GM19023 (cell line): Measurements from ENCODE around the gene PLCB1.

Experiments used
- ATAC-seq: cut with Tn5 transposase; IDR thresholded peaks from one replicate; pipeline ENCODE4 v1.9.1; 2021; ENCODE audit warnings: mild to moderate bottlenecking, moderate library complexity; ENCODE audit not compliant: unreplicated experiment

Gene PLCB1

DNA sequence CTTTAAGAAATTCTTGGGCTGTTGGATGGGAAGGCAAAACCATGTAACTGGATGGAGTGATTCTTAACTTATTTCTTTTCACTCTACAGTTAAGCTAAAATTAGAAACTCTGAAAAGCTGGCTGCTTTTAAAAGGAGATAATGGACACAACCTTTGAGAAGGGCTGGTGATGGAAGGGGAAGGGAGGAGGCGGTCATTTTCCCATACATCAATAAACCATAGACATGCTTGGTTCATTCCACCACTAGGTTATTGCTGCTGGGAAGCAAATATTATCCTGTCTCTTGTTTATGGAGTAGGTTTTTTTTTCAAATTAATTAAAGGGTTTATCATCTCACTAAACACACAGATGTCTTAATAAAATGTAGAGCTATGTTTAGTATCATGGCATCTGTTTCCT is 76.2 kb downstream of the PLCB1 start:
- ATAC-seq: no peak

DNA sequence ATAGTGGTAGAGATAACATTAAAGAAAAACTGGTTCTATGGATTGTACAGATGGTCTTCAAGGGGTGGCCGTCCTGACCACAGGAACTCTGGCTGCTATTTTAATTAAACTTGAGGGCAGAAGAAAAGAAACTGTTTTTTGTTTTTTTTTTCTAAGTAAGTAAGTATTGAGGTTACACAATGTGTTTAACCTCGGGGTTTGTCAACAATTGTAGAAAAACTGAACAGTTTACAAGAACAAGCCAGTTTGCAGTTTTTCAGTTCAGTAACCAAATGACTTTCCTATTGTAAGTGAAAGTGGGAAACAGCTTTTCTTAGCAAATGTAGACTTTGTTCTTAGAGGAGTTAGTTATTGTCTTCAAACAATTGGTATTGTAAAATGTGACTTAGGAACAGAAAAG is 77.0 kb downstream of the PLCB1 start:
- ATAC-seq: no peak

DNA sequence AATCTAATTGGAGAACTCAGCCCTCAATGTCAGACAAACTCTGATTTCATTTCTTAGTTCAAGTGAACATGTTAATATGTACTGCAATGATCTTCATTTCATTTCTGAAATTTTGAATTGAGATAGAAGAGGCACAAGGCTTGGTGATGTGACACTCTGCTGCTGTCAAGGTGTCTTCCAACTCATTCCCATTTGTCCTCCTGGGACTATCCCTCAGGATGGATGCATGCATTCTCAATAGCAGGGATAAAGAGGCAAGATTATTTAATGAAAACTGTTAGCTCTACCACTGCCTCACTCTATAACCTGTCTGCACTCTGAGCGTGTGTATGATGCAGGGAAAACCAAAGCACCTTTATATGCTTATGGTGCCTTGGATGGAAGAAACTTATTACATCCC is 78.7 kb downstream of the PLCB1 start:
- no peak for ATAC-seq

DNA sequence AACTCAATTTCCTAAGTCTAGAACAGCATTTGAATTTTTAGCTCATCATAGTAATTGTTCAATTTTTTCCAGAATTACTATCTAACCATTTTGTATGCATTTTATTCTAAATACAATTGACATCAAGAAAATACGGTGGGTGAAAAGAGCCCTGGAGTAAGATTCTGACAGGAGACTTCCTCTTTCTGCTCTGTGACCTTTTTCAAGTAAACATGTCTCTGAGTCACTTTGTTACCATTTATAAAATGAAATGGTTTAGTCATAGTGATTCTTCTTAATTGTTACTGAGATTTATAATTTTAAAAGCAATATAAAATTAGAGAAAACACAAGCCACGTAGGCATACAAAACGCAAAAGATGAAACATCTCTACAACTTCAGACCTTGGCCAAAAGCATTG is 80.2 kb downstream of the PLCB1 start:
- no peak for ATAC-seq

DNA sequence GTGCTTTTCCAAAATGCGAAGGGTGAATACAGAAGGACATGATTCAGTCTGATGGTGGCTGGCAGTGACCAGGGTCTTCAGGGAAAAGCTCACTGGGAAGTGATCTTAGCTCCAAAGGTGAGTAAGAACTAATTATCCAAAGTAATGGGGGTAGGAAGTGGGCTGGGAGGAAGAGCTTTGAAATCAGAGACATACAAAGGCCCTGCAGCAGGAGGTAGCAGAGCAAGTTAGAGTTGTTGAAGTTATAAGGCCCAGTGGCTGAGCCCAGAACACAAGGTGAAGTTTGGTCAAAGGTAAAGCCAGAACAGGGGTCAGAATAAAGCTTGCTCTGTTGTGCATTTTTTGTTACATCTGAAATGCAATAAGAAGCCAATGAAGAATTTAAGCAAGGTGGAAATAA is 81.2 kb downstream of the PLCB1 start:
- ATAC-seq: no peak

DNA sequence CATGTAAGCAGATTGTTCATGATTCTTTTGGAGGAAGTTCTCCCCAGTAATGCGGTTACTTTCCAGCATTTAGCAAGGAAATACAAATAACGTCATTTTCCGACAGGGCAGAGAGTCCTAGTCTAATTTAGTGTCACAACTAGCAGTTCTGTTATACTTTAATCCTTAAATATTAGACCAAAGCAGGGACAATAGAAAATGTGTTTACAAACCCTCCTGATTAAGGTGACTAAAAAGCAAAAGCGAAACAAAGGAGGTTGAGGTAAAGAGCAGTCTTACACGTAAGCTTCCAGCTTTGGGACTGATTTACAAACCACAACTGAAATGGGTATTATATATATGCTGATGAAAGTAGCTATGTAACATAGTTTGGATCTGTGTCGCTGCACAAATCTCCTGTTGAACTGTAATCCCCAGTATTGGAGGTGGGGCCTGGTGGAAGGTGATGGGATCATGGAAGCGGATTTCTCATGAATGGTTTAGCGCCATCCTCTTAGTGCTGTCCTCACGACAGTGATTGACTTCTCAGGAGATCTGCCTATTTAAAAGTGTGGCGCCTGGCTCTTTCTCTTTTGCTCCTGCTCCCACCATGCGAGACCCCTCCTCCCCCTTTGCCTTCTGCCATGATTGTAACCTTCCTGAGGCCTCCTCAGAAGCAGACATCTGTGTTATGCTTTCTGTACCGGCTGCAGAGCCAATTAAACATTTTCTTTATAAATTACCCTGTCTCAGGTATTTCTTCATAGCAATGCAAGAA is 81.9 kb downstream of the PLCB1 start:
- peak; percentile 86 for ATAC-seq

DNA sequence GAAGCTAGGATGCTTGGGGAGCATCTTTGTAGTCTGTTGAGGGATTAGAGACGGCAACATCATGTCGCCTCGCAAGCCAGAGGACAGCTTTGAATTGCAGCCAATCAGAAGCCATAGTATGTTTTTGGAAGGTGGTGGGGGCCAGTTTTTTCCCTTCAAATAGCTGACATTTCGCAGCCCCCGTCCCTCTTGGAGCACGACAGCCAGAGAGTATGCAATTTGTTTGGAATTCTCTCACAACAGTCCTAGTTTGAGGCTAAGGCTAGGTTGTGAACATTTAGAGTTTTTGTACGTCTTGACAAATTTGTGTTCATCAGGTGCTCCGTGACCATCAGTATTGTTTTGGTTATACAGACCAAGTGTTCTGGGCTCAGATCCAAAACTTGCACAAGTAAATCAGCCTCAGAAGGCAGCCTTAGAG is 83.3 kb downstream of the PLCB1 start:
- no peak for ATAC-seq

DNA sequence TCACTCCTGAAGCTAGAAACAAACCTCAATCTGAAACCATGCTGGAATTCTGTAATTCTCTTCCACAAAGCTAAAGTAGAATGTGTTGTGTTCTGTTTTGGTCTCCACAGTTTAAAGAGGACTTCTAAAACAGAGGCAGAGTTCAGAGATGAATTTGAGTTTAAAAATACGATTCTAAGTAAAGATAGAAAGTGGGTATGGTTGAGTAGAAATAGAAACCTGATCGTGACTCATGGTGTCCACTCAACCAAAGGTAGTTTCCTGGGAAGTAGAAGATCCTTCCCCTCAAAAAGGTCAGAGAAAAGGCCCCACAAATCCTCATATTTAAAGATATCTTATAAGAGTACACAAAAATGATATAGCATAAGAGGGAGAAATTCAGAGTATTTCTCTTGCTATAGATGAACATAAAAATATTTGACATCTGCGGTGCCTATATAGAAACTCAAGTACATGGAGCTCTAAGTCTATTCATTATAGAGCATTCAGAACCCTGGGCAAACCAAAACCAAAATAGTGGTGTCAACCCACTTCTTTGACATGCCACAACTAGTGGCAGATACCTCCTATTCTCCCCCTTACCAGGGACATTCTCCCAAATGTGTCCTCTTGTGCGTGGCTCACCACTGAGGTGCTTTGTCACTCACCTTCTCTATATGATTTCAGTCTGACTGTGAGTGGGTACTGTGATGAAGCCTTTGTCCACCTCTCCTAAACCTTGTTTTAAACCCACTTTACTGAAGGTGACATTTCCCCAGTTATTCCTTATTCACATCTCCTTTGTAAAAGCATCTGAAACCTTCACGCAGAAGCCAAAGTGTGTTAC is 84.5 kb downstream of the PLCB1 start:
- no peak for ATAC-seq

DNA sequence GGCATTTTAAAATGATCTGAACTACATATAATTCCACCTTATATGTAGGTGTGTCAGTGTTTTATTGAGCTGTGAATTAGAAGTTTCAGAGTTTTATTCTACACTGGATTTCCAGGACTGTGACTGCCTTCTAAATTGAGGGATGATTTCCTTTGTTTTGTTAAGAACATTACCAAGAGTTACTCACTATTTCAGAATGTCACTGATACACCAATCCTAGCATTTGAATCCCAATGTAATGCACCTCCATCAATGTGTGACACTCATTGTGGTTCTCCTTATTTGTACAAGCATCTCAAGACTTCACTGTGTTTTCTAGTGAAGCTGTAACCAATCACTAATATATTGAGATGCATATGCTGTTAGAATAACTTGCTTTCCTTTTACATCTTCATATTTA is 86.8 kb downstream of the PLCB1 start:
- no peak for ATAC-seq

DNA sequence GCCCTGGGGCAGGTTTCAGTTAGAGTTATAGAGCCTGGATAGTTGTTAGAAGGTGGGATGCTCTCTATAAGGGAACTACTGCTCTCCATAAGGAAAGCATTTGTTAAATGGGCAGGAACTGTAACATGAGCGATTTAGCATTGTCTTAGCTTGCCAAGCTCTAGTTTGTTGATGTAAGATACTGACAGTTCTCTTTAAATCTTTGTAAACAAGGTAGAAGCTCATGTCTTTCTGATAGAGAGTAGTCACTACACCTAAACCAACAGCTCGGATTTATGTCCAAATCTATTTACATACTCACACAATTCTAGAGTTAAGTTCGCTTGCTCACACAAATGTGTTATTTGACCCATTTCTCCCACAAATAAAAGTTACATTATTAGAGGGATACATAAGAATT is 87.3 kb downstream of the PLCB1 start:
- ATAC-seq: no peak

DNA sequence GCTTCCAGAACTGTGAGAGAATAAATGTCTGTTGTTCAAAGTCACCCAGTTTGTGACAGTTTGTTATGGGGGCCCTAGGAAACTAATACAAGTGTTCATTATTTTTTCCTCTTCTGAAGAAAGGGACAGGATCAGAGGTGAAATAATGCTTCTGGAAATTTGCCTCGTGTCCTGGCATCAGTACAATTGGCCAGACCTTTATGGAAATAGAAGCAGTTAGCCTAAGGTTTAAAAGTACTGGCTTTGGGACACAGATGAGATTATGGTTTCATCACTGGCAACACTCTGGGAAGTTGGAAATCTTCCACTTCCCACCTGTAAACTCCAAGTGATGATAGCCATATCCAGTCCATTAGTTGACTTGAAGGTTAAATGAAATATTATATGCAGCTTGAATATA is 88.7 kb downstream of the PLCB1 start:
- no peak for ATAC-seq

DNA sequence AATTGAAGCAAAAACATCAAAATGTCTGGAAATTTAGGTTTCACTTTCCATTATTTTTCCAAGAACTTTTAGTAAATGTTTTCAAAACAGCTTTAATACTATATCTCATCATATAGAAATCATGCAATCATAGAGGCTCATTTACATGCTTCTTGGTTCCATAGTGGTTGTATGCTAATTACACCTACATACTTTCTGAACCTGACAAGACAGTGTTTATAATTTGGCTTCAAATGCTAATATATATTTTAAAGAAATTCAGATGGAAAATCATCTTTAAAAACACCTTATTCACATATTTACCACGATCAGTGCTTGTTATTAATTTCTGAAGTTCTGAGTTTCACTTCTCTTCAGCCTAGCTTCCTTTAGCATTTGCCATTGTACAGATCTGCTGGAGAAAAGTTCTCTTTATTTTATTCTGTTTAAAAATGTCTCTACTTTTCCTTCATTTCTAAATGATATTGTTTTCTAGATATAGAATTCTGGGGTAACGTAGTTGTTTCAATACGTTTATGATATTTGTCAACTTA is 89.9 kb downstream of the PLCB1 start:
- no peak for ATAC-seq

DNA sequence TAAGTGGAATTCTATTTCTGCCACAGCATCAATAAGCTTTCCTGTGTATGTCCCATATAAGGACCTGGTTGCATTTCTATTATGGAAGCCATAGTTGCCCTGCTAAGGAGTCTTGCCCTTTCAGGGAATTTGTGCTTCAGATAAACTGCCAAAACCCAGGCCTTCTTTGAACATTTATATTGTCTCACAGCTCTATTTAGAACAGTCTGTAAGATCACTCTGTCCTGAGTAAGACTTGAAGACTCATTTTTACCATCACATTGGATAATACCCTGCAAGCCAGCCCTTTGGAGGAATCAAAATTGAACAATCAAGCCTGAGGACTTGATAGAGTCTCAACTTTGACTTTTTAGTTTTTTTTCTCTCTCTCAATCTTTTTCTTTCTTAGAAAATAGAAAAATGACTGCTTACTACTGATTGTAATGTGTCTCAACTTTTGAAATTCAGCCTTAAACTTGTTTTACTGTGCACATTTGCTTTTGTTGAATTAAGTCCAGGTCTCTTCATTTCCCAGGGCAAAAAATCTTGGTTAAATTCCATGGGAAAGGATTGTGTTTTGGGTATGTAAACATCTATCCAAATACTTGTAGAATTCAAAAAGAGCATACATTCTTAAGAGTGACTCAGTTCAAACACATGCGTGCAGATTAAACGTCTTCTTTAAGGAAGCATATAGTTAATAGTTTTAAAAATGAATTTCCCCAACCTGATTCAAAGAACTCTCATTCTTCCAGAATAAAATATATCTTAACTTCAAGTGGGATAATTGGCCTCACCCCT is 91.2 kb downstream of the PLCB1 start:
- ATAC-seq: no peak

DNA sequence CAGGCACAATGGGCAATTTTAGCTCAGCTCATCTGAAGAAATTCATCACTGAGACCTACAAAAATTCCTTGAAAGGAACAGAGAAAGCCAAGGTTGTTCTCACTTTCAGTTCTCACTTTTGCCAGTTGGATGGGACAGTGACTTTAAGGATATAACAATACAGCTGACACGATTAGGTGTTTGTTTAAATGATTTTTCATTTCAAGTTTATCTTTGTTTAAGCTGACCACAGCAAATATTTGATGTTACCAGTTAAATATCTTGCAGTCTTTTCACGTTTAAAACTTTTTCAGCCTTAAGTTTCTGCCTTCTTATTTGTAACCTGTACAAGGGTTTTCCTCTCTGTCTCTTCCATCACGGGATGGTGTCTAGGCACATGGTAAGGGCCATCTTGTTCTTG is 93.6 kb downstream of the PLCB1 start:
- no peak for ATAC-seq

DNA sequence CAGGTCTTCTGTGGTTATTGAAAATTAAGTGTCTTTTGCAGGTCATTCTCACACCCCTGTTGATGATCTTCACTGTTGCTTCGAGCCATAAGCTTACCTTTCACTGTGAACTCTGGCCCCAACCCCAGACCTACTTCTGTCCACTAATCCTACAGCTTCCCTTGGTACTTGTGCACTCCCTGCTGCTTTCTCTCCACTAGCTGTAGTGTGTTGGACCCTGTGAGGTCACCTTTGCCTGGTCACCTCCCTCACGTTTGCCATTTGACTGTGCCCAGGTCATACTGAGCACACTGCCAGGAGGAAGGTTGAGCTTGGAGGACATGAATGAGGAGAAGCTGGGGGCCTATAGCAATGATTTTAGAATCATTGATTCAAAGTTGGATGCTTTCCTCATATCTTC is 94.0 kb downstream of the PLCB1 start:
- ATAC-seq: no peak

DNA sequence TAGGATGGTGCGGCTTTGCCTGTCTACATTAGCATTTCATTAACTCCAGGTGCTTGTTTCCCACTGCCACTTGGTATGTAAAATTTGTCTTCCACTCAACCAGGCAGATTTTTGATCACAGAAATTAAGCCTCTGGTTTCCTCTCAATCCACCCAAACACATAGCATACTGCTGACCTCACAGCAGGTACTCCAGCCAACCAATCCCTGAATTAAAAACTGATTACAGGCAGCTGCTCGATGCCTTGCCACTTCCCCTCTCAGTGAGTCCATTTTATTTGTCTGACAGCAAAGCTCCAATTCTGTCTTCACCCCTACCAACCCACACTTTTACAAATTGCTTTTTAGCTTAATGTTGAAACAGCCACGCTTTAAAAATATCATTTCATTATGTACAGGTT is 95.2 kb downstream of the PLCB1 start:
- ATAC-seq: no peak

DNA sequence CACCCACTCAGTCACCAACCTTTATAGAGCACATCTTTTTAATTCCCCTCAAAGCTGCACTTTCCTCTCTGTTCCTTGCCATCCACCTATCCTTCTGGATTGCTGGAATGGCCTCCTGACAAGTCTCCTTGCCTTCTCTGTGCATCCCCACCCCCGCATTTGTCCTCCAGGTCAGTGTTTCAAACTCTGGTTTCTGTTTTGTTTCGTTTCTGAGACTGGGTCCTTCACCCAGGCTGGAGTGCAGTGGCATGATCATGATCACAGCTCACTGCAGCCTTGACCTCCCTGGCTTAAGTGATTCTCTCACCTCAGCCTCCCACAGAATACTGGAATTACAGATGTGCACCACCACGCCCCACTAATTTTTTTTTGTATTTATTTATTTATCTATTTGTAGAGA is 96.2 kb downstream of the PLCB1 start:
- no peak for ATAC-seq

DNA sequence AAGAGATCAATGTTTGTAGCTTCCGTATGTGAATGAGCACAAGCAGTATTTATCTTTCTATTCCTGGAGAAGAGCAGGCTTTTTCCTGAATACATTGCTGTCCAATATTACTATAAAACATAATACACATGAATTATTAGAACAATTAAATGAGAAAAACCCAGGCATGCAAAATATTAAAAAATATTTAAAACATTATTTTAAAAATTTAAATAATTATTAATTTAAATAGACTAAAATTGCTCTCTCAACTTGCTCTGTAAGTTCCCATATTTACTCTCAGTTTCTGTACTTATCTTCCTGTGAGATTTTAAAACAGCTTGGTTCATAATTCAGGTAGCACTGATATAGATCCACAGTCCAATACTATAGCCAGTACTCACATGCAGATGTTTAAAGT is 97.0 kb downstream of the PLCB1 start:
- ATAC-seq: no peak

DNA sequence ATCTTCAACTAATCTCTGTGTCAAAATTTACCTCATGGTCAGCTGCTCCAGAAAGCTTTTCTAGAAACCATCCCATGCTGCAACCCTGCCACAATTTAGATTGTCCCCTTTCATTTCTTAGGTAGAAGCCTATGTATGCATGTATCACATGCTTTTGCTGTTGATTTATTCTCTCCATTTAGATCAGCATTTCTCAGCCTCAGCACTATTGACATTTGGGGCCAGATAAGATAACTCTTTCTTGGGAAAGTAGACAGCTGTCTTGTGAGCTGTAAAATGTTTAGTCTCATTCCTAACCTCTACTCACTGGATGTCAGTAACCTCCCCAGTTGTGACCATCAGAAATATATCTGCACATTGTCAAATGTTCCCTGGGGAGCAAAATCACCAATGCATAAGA is 99.0 kb downstream of the PLCB1 start:
- no peak for ATAC-seq

DNA sequence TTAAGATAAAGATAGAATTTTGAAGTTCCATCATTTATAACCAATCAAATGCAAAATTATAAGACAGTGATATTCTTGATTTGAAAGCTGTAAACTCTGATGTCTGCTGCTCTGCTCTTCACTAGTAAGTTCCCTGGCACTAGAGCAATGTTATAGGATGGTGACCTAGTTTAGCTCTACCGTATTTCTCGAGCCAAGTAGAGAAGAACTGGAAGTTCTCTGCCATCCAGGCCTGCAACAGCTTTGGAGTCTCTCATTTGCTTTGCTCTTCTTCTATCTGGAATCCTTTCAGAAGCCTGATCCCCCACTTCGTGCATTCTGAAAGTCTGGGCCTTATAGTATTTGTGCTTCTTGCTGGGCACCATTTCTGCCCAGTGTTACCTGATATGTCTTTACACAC is 100.3 kb downstream of the PLCB1 start:
- ATAC-seq: no peak

DNA sequence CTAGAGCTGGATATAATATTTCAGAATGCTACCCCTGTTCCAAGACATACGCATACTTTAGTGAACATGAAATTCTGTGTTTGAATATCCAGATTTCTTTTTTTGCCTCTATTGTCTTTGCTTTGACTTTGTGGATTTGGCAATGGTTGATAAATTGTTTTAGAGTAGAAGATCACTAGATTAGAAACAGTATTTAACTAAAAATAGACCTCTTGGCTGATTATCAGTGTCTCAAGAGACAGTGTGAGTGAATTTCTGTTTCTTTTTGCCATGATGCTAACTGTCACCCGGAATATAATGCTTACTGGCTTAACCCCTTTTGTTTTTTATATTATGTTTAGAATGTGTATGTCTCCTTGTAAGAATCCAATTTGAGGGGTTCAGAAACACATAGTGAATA is 102.5 kb downstream of the PLCB1 start:
- ATAC-seq: no peak
